HL-60 (cell line): Measurements from ENCODE around the gene SP140.

Experiments
- GABPA ChIP-seq: IDR thresholded peaks from 2 replicates; pipeline ENCODE4 v1.6.1; 2012; ENCODE audit warnings: low read depth
- POLR2AphosphoS5 ChIP-seq: IDR thresholded peaks from 2 replicates; pipeline ENCODE4 v1.6.1; 2012; ENCODE audit warnings: low read depth
- TF ChIP-seq, protein P1 (sequence below): IDR thresholded peaks from one replicate; pipeline ENCODE4 v1.5.1; 2011; ENCODE audit warnings: low read length, control low read depth, inconsistent platforms; ENCODE audit not compliant: insufficient read depth

GRCh38 chr2:230330725-230331124 is 105.2 kb downstream of the SP140 start:
- TF ChIP-seq GABPA (no peak), POLR2AphosphoS5 (no peak)
- TF ChIP-seq, protein P1, sequence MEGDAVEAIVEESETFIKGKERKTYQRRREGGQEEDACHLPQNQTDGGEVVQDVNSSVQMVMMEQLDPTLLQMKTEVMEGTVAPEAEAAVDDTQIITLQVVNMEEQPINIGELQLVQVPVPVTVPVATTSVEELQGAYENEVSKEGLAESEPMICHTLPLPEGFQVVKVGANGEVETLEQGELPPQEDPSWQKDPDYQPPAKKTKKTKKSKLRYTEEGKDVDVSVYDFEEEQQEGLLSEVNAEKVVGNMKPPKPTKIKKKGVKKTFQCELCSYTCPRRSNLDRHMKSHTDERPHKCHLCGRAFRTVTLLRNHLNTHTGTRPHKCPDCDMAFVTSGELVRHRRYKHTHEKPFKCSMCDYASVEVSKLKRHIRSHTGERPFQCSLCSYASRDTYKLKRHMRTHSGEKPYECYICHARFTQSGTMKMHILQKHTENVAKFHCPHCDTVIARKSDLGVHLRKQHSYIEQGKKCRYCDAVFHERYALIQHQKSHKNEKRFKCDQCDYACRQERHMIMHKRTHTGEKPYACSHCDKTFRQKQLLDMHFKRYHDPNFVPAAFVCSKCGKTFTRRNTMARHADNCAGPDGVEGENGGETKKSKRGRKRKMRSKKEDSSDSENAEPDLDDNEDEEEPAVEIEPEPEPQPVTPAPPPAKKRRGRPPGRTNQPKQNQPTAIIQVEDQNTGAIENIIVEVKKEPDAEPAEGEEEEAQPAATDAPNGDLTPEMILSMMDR, result no peak
